ENCODE measurements around the gene PIGZ. TPM values are rescaled to one million over a fixed set of nuclear protein-coding genes. Genes with fewer than 3 reads are reported as not detected.

PIGZ gene
- total RNA-seq, 1 donor from 2014 or later: 2.1 TPM

Other genes starting within 250 kb of the PIGZ start
- gene PAK2, start 229.0 kb downstream of the PIGZ start, total RNA-seq: 103 and 107 TPM in 2 replicates
- 43.9 and 46.9 TPM in 2 replicates for gene SENP5, start 100.9 kb downstream of the PIGZ start, total RNA-seq
- gene NCBP2, start 26.3 kb downstream of the PIGZ start, total RNA-seq: 82.2 and 83.9 TPM in 2 replicates
- 7.2 and 7.6 TPM in 2 replicates for gene MELTF, start 61.0 kb upstream of the PIGZ start, total RNA-seq

Data from activated T-helper 2 cell treated with anti-CD3 and anti-CD28 coated beads, Interferon-gamma antibody, Interleukin-2, Interleukin-4, amounts not matched to agents 10 μg/mL and 5 μg/mL and 100 μg/mL, durations not matched to agents 14 hours and 24 hours and 36 hours (primary cell).